ENCODE data around the gene SNX30.

The SNX30 gene

GRCh38 chr9:112823257-112823656 is 72.7 kb downstream of the SNX30 start:
- no peak for DNase-seq

GRCh38 chr9:112831281-112831851 is 80.8 kb downstream of the SNX30 start:
- DNase-seq, result no peak

- no peak for DNase-seq
These were observed 81.4 kb downstream of the SNX30 start for GRCh38 chr9:112831969-112832368.

- no peak for DNase-seq
These were observed 82.5 kb downstream of the SNX30 start for GRCh38 chr9:112833081-112833480.

- DNase-seq, result no peak
These were observed 85.8 kb downstream of the SNX30 start for GRCh38 chr9:112836394-112836793.

GRCh38 chr9:112838342-112838741 is 87.8 kb downstream of the SNX30 start:
- DNase-seq, result peak in 1 of 2 experiments; percentile 62

- DNase-seq, result no peak
These were observed 88.8 kb downstream of the SNX30 start for GRCh38 chr9:112839331-112839730.

GRCh38 chr9:112841261-112841660 is 90.7 kb downstream of the SNX30 start:
- no peak for DNase-seq

- no peak for DNase-seq
These were observed 92.0 kb downstream of the SNX30 start for GRCh38 chr9:112842555-112842954.

- peak; percentile 14 to 69 for DNase-seq
These were observed 94.4 kb downstream of the SNX30 start for GRCh38 chr9:112844771-112845542.

- DNase-seq, result no peak
These were observed 96.2 kb downstream of the SNX30 start for GRCh38 chr9:112846528-112847488.

GRCh38 chr9:112848316-112849151 is 98.0 kb downstream of the SNX30 start:
- DNase-seq, result no peak

GRCh38 chr9:112849363-112849922 is 98.9 kb downstream of the SNX30 start:
- no peak for DNase-seq

GRCh38 chr9:112850840-112851239 is 100.3 kb downstream of the SNX30 start:
- DNase-seq, result no peak

- no peak for DNase-seq
These were observed 102.4 kb downstream of the SNX30 start for GRCh38 chr9:112852741-112853504.

- no peak for DNase-seq
These were observed 103.5 kb downstream of the SNX30 start for GRCh38 chr9:112853882-112854585.

- DNase-seq, result no peak
These were observed 104.1 kb downstream of the SNX30 start for GRCh38 chr9:112854657-112855056.

GRCh38 chr9:112856200-112856599 is 105.6 kb downstream of the SNX30 start:
- no peak for DNase-seq

- DNase-seq, result peak; percentile 63 to 83
These were observed 106.3 kb downstream of the SNX30 start for GRCh38 chr9:112856843-112857242.

- DNase-seq, result no peak
These were observed 107.4 kb downstream of the SNX30 start for GRCh38 chr9:112858005-112858404.
